HEK293 (cell line): ENCODE measurements around the gene PVRIG.
"Not testable (repeated sequence)": the region's sequence is repeated elsewhere in the genome, so short reads cannot be mapped to it uniquely, and the experiment has no call there.

Experiments used
- CTCF ChIA-PET: fragments of 350-600 bp; formaldehyde crosslinking; extraction: SDS; loops from one replicate; lab custom pipeline; 2021; ENCODE audit warnings: antibody characterized with exemption; lab: Yijun Ruan, JAX
- POLR2A ChIA-PET: fragments of 300-600 bp; formaldehyde crosslinking; extraction: SDS; loops from one replicate; lab custom pipeline; 2020; ENCODE audit warnings: antibody characterized with exemption, inconsistent platforms; lab: Yijun Ruan, JAX
- H3K27ac ChIP-seq: fragments of 200-500 bp; sonication (Bioruptor generic); 2 replicates; pipeline ENCODE4 v1.5.1; 2014; ENCODE audit warnings: low read depth, low read length, control low read depth, inconsistent platforms; ENCODE audit errors: extremely low read depth
- H3K36me3 ChIP-seq, 2 experiments: fragments of 200-500 bp in 1 of 2; sonication (Bioruptor generic) in 1 of 2; 1 replicate in 1 of 2; 2 replicates in 1 of 2; pipeline ENCODE4 v1.5.1; 2014 to 2017; ENCODE audit warnings: inconsistent platforms in 2 of 2, low read length in 2 of 2; ENCODE audit not compliant: control insufficient read depth in 2 of 2, insufficient read depth in 1 of 2
- H3K4me1 ChIP-seq: fragments of 200-500 bp; sonication (Bioruptor generic); 2 replicates; pipeline ENCODE4 v1.5.1; 2014; ENCODE audit warnings: mild to moderate bottlenecking, low read length, inconsistent platforms; ENCODE audit not compliant: control insufficient read depth, insufficient read depth
- H3K4me3 ChIP-seq: 2 replicates; pipeline ENCODE4 v1.5.1; 2011; ENCODE audit warnings: low read depth, mild to moderate bottlenecking, control low read depth, low read length, moderate library complexity
- H3K9me3 ChIP-seq: fragments of 200-500 bp; sonication (Bioruptor generic); 2 replicates; pipeline ENCODE4 v1.5.1; 2014; ENCODE audit warnings: low read depth, low read length, inconsistent platforms; ENCODE audit not compliant: control insufficient read depth, insufficient read depth
- GLIS1 ChIP-seq: fragments of 450-650 bp; formaldehyde crosslinking; IDR thresholded peaks from 2 replicates; pipeline ENCODE4 v1.5.1; 2016; ENCODE audit warnings: missing biosample characterization, missing genetic modification characterization
- HIC1 ChIP-seq: fragments of 450-650 bp; formaldehyde crosslinking; IDR thresholded peaks from 2 replicates; pipeline ENCODE4 v1.5.1; 2016; ENCODE audit warnings: missing biosample characterization, missing genetic modification characterization
- SP7 ChIP-seq: fragments of 450-650 bp; formaldehyde crosslinking; IDR thresholded peaks from 2 replicates; pipeline ENCODE4 v1.5.1; 2016; ENCODE audit warnings: missing biosample characterization, missing genetic modification characterization
- ZFHX2 ChIP-seq: fragments of 450-650 bp; formaldehyde crosslinking; conservative IDR thresholded peaks from 2 replicates; pipeline ENCODE4 v1.5.1; 2016; ENCODE audit warnings: missing biosample characterization, missing genetic modification characterization
- ZFP3 ChIP-seq: fragments of 450-650 bp; formaldehyde crosslinking; IDR thresholded peaks from 2 replicates; pipeline ENCODE4 v1.5.1; 2016; ENCODE audit warnings: low read depth, missing biosample characterization, missing genetic modification characterization
- ZFP69B ChIP-seq: fragments of 450-650 bp; formaldehyde crosslinking; IDR thresholded peaks from 2 replicates; pipeline ENCODE4 v1.5.1; 2016; ENCODE audit warnings: missing biosample characterization, missing genetic modification characterization
- ZNF114 ChIP-seq: fragments of 450-650 bp; formaldehyde crosslinking; IDR thresholded peaks from 2 replicates; pipeline ENCODE4 v1.5.0; 2017; ENCODE audit warnings: missing biosample characterization, missing genetic modification characterization
- ZNF121 ChIP-seq: fragments of 450-650 bp; formaldehyde crosslinking; IDR thresholded peaks from 2 replicates; pipeline ENCODE4 v1.5.1; 2016; ENCODE audit warnings: missing biosample characterization, missing genetic modification characterization
- ZNF239 ChIP-seq: fragments of 450-650 bp; formaldehyde crosslinking; IDR thresholded peaks from 2 replicates; pipeline ENCODE4 v1.5.1; 2016; ENCODE audit warnings: missing biosample characterization, missing genetic modification characterization
- ZNF404 ChIP-seq: fragments of 450-650 bp; formaldehyde crosslinking; IDR thresholded peaks from 2 replicates; pipeline ENCODE4 v1.5.1; 2017; ENCODE audit warnings: missing biosample characterization, missing genetic modification characterization
- ZNF488 ChIP-seq: fragments of 450-650 bp; formaldehyde crosslinking; IDR thresholded peaks from 2 replicates; pipeline ENCODE4 v1.5.1; 2016; ENCODE audit warnings: missing biosample characterization, missing genetic modification characterization
- ZNF654 ChIP-seq: fragments of 450-650 bp; formaldehyde crosslinking; IDR thresholded peaks from 2 replicates; pipeline ENCODE4 v1.5.1; 2016; ENCODE audit warnings: low read depth, missing biosample characterization, missing genetic modification characterization
- ZNF707 ChIP-seq: fragments of 450-650 bp; formaldehyde crosslinking; IDR thresholded peaks from 2 replicates; pipeline ENCODE4 v1.5.1; 2016; ENCODE audit warnings: missing biosample characterization, missing genetic modification characterization

PVRIG gene

GRCh38 chr7:100177045-100178001 is 42.4 kb upstream of the PVRIG start, which contains the start of the genes GPC2 and STAG3 (continued):
- TF ChIP-seq ZFP69B, result peak; percentile 92
- TF ChIP-seq GLIS1 (tag by site-specific recombination), result 0 out of 2 replicates have a peak, but pooled peaks have one; percentile 9
- no peak for TF ChIP-seq ZNF654
- TF ChIP-seq ZNF114 (tag by site-specific recombination), result no peak
- no peak for TF ChIP-seq SP7 (tag by site-specific recombination)
- no peak for TF ChIP-seq ZNF707 (tag by site-specific recombination)
- TF ChIP-seq ZNF239, result no peak

GRCh38 chr7:100180084-100180483 is 39.7 kb upstream of the PVRIG start:
- peak; percentile 89 for TF ChIP-seq ZNF121 (tag by site-specific recombination)
- H3K4me3 ChIP-seq, H3K27ac ChIP-seq, H3K4me1 ChIP-seq, H3K36me3 ChIP-seq, H3K9me3 ChIP-seq: not testable (repeated sequence)
- ChIA-PET POLR2A (interaction anchor here (0.7 to 1.8 kb wide), 2 partner anchors 11 to 31 kb away, joined by 3 to 6 read pairs; partner anchors contain the start of gene LAMTOR4), CTCF (interaction anchor here (1.1 kb wide), 2 partner anchors 10 to 227 kb away, joined by 3 to 5 read pairs; no protein-coding TSS in a partner anchor)

GRCh38 chr7:100182616-100183015 is 37.1 kb upstream of the PVRIG start:
- H3K9me3 ChIP-seq, H3K4me3 ChIP-seq, H3K4me1 ChIP-seq, H3K36me3 ChIP-seq, H3K27ac ChIP-seq, POLR2A ChIA-PET: not testable (repeated sequence)
- CTCF ChIA-PET, result interaction anchor here (1.1 to 1.3 kb wide), 2 partner anchors 35 to 50 kb away, joined by 3 to 4 read pairs; no protein-coding TSS in a partner anchor

GRCh38 chr7:100183090-100183489 is 36.7 kb upstream of the PVRIG start:
- H3K27ac ChIP-seq, H3K4me1 ChIP-seq, H3K4me3 ChIP-seq, H3K36me3 ChIP-seq, H3K9me3 ChIP-seq, POLR2A ChIA-PET: not testable (repeated sequence)
- CTCF ChIA-PET, result interaction anchor here (0.7 kb wide), 1 partner anchor 49 kb away, joined by 4 read pairs; no protein-coding TSS in a partner anchor
- TF ChIP-seq ZFHX2 (tag by site-specific recombination), result 0 out of 2 replicates have a peak, but pooled peaks have one; percentile 16

- ChIA-PET CTCF (interaction anchor here (0.6 to 2.4 kb wide), 4 partner anchors 10 to 214 kb away, joined by 3 to 12 read pairs (median 4); no protein-coding TSS in a partner anchor), POLR2A (no interaction called here)
- Histone ChIP-seq H3K4me3 (no peak overlapping the region), H3K27ac (no peak overlapping the region), H3K4me1 (no peaks in the 10 kb centered on the region), H3K9me3 (no peaks in the 10 kb centered on the region), H3K36me3 (no peaks in the 10 kb centered on the region)
- TF ChIP-seq ZNF654 (no peak), ZFP3 (tag by site-specific recombination) (no peak), HIC1 (tag by site-specific recombination) (no peak), ZNF404 (tag by site-specific recombination) (no peak), ZNF488 (tag by site-specific recombination) (no peak)
Measured at GRCh38 chr7:100185726-100186125, 34.0 kb upstream of the PVRIG start.
